Activated effector memory CD4-positive, alpha-beta T cell treated with Interleukin-2 at 50 U/mL for 16 hours (primary cell): ENCODE data around the gene EPB41L5.

Source experiments
- DNase-seq: peaks from one replicate; pipeline ENCODE4 v3.0.0-alpha.2; 2020

EPB41L5 gene

GRCh38 chr2:120204945-120205670 is 192.2 kb downstream of the EPB41L5 start:
- no peak for DNase-seq

- DNase-seq = no peak
Observed at GRCh38 chr2:120206022-120206581, 193.2 kb downstream of the EPB41L5 start.

- DNase-seq = no peak
Observed at GRCh38 chr2:120208381-120209353, 195.8 kb downstream of the EPB41L5 start.

- DNase-seq = no peak
Observed at GRCh38 chr2:120209427-120210269, 196.8 kb downstream of the EPB41L5 start.

- no peak for DNase-seq
Observed at GRCh38 chr2:120210270-120210693, 197.4 kb downstream of the EPB41L5 start.

- DNase-seq = no peak
Observed at GRCh38 chr2:120218181-120218580, 205.3 kb downstream of the EPB41L5 start.

- DNase-seq = no peak
Observed at GRCh38 chr2:120219291-120219690, 206.4 kb downstream of the EPB41L5 start.

GRCh38 chr2:120219766-120220165 is 206.9 kb downstream of the EPB41L5 start:
- no peak for DNase-seq

- no peak for DNase-seq
Observed at GRCh38 chr2:120220756-120221155, 207.9 kb downstream of the EPB41L5 start.

- no peak for DNase-seq
Observed at GRCh38 chr2:120221616-120222015, 208.7 kb downstream of the EPB41L5 start.

GRCh38 chr2:120222186-120223033 is 209.5 kb downstream of the EPB41L5 start:
- no peak for DNase-seq

GRCh38 chr2:120223034-120223912 is 210.4 kb downstream of the EPB41L5 start, which contains the start of gene TMEM185B:
TMEM185B (minus strand) TSS chr2:120223400; CDS start chr2:120222976, 424 bp downstream.
- DNase-seq = peak; percentile 89

GRCh38 chr2:120224256-120224655 is 211.4 kb downstream of the EPB41L5 start:
- DNase-seq = no peak

- no peak for DNase-seq
Observed at GRCh38 chr2:120224735-120225548, 212.1 kb downstream of the EPB41L5 start.

- no peak for DNase-seq
Observed at GRCh38 chr2:120225549-120226065, 212.7 kb downstream of the EPB41L5 start.

GRCh38 chr2:120226316-120226715 is 213.4 kb downstream of the EPB41L5 start:
- no peak for DNase-seq

- DNase-seq = no peak
Observed at GRCh38 chr2:120227111-120227991, 214.5 kb downstream of the EPB41L5 start.

- no peak for DNase-seq
Observed at GRCh38 chr2:120228503-120228902, 215.6 kb downstream of the EPB41L5 start.
